H9 (cell line): ENCODE data around the gene RASA4B. TPM values are rescaled to one million over a fixed set of nuclear protein-coding genes. Genes with fewer than 3 reads are reported as not detected.

ENCODE experiments used
- DNase-seq: peaks from one replicate; pipeline ENCODE4 v3.0.0-alpha.2; 2017
- H2AFZ ChIP-seq: one replicate; pipeline ENCODE4 v1.6.1; 2013; ENCODE audit warnings: mild to moderate bottlenecking, low read length, control low read depth, moderate library complexity
- H2AK5ac ChIP-seq: 2 replicates; pipeline ENCODE4 v1.6.1; 2013; ENCODE audit warnings: low read length, control low read depth, mixed read lengths; ENCODE audit not compliant: insufficient read length
- H2BK120ac ChIP-seq: one replicate; pipeline ENCODE4 v1.6.1; 2013; ENCODE audit warnings: low read depth, mild to moderate bottlenecking, low read length, control low read depth, inconsistent platforms; ENCODE audit not compliant: poor library complexity, severe bottlenecking
- H2BK12ac ChIP-seq: 2 replicates; pipeline ENCODE4 v1.6.1; 2013; ENCODE audit warnings: low read length, control low read depth, mixed read lengths, low read depth; ENCODE audit not compliant: insufficient read length
- H2BK15ac ChIP-seq: 2 replicates; pipeline ENCODE4 v1.6.1; 2013; ENCODE audit warnings: low read depth, low read length, control low read depth
- H2BK20ac ChIP-seq: one replicate; pipeline ENCODE4 v1.6.1; 2013; ENCODE audit warnings: low read depth, mild to moderate bottlenecking, low read length, control low read depth, inconsistent platforms; ENCODE audit not compliant: poor library complexity, severe bottlenecking
- H2BK5ac ChIP-seq: 2 replicates; pipeline ENCODE4 v1.6.1; 2013; ENCODE audit warnings: low read length, control low read depth, mixed read lengths; ENCODE audit not compliant: insufficient read length
- H3K14ac ChIP-seq: 2 replicates; pipeline ENCODE4 v1.6.1; 2013; ENCODE audit warnings: low read length, control low read depth; ENCODE audit not compliant: insufficient read depth
- H3K18ac ChIP-seq: 2 replicates; pipeline ENCODE4 v1.6.1; 2013; ENCODE audit warnings: low read depth, mild to moderate bottlenecking, mixed read lengths, low read length, control low read depth; ENCODE audit not compliant: insufficient read length
- H3K23ac ChIP-seq: 2 replicates; pipeline ENCODE4 v1.6.1; 2013; ENCODE audit warnings: low read length, control low read depth, mixed read lengths, low read depth; ENCODE audit not compliant: insufficient read length
- H3K23me2 ChIP-seq: 2 replicates; pipeline ENCODE4 v1.6.1; 2013; ENCODE audit warnings: low read depth, mild to moderate bottlenecking, mixed read lengths, low read length, control low read depth; ENCODE audit not compliant: insufficient read length, poor library complexity, severe bottlenecking
- H3K27ac ChIP-seq: 2 replicates; pipeline ENCODE4 v1.5.1; 2013; ENCODE audit warnings: low read length, control low read depth, mixed read lengths, low read depth; ENCODE audit not compliant: insufficient read length
- H3K27me3 ChIP-seq: 2 replicates; pipeline ENCODE4 v1.6.1; 2013; ENCODE audit warnings: low read length, control low read depth, inconsistent platforms; ENCODE audit not compliant: insufficient read depth
- H3K4ac ChIP-seq: 2 replicates; pipeline ENCODE4 v1.6.1; 2013; ENCODE audit warnings: low read depth, mild to moderate bottlenecking, control low read depth, inconsistent platforms, low read length, moderate library complexity
- H3K4me1 ChIP-seq: 2 replicates; pipeline ENCODE4 v1.6.1; 2013; ENCODE audit warnings: low read length, control low read depth, inconsistent platforms; ENCODE audit not compliant: insufficient read depth
- H3K4me2 ChIP-seq: 2 replicates; pipeline ENCODE4 v1.6.1; 2013; ENCODE audit warnings: low read length, control low read depth, mixed read lengths; ENCODE audit not compliant: insufficient read length, insufficient read depth
- H3K56ac ChIP-seq: 2 replicates; pipeline ENCODE4 v1.6.1; 2013; ENCODE audit warnings: low read depth, mild to moderate bottlenecking, mixed read lengths, low read length, control low read depth; ENCODE audit not compliant: insufficient read length
- H3K79me1 ChIP-seq: 2 replicates; pipeline ENCODE4 v1.6.1; 2013; ENCODE audit warnings: low read depth, mild to moderate bottlenecking, moderate library complexity, low read length, control low read depth, inconsistent platforms; ENCODE audit not compliant: insufficient read depth, poor library complexity, severe bottlenecking
- H3K79me2 ChIP-seq: 2 replicates; pipeline ENCODE4 v1.6.1; 2013; ENCODE audit warnings: low read length, control low read depth, inconsistent platforms; ENCODE audit not compliant: insufficient read depth
- H3K9ac ChIP-seq: 2 replicates; pipeline ENCODE4 v1.6.1; 2013; ENCODE audit warnings: low read length, control low read depth, mixed read lengths; ENCODE audit not compliant: insufficient read length; ENCODE audit errors: extremely low read depth
- H3K9me3 ChIP-seq: one replicate; pipeline ENCODE4 v1.6.1; 2013; ENCODE audit warnings: low read depth, low read length, inconsistent platforms; ENCODE audit not compliant: control insufficient read depth
- H3T11ph ChIP-seq: one replicate; pipeline ENCODE4 v1.6.1; 2013; ENCODE audit warnings: mild to moderate bottlenecking, low read length, control low read depth, inconsistent platforms
- H4K20me1 ChIP-seq: one replicate; pipeline ENCODE4 v1.6.1; 2013; ENCODE audit not compliant: control insufficient read depth, insufficient read length, insufficient read depth
- H4K5ac ChIP-seq: 2 replicates; pipeline ENCODE4 v1.6.1; 2013; ENCODE audit warnings: low read depth, mild to moderate bottlenecking, mixed read lengths, low read length, control low read depth; ENCODE audit not compliant: insufficient read length
- H4K8ac ChIP-seq: replicated peaks from 2 replicates; pipeline ENCODE4 v1.6.1; 2013; ENCODE audit warnings: low read length, control low read depth, mixed read lengths, low read depth; ENCODE audit not compliant: insufficient read length
- H4K91ac ChIP-seq: 2 replicates; pipeline ENCODE4 v1.6.1; 2013; ENCODE audit warnings: low read depth, mild to moderate bottlenecking, moderate library complexity, mixed read lengths, low read length, control low read depth; ENCODE audit not compliant: insufficient read length
- H3K27ac Mint-ChIP-seq, 3 experiments: 2 replicates in 2 of 3; 3 replicates in 1 of 3; pipeline ENCODE4 v1.8.0; 2020 to 2021; ENCODE audit warnings: mixed read lengths in 3 of 3, mild to moderate bottlenecking in 1 of 3, moderate library complexity in 1 of 3
- H3K27me3 Mint-ChIP-seq: 2 replicates; pipeline ENCODE4 v1.8.0; 2021; ENCODE audit warnings: low read depth, mild to moderate bottlenecking, moderate library complexity, mixed read lengths
- H3K36me3 Mint-ChIP-seq, 3 experiments: 2 replicates in 2 of 3; 3 replicates in 1 of 3; pipeline ENCODE4 v1.8.0; 2020 to 2021; ENCODE audit warnings: low read depth in 3 of 3, mixed read lengths in 3 of 3; ENCODE audit not compliant: insufficient read depth in 1 of 3
- H3K4me1 Mint-ChIP-seq, 2 experiments: 2 replicates each; pipeline ENCODE4 v1.8.0; 2020; ENCODE audit warnings: mixed read lengths in 2 of 2
- H3K4me3 Mint-ChIP-seq, 2 experiments: 2 replicates in 1 of 2; 3 replicates in 1 of 2; pipeline ENCODE4 v1.8.0; 2020 to 2021; ENCODE audit warnings: mild to moderate bottlenecking in 2 of 2, mixed read lengths in 2 of 2, moderate library complexity in 1 of 2
- H3K9me3 Mint-ChIP-seq, 2 experiments: 2 replicates in 1 of 2; 3 replicates in 1 of 2; pipeline ENCODE4 v1.8.0; 2020; ENCODE audit warnings: mild to moderate bottlenecking in 2 of 2, mixed read lengths in 2 of 2, moderate library complexity in 1 of 2
- WGBS: extraction: QIAGEN DNeasy Blood & Tissue Kit; methylation state at CpG from one replicate; pipeline ENCODE4 v1.1.7; 2013; ENCODE audit warnings: missing lambda C conversion rate, low lambda C conversion rate, mixed read lengths; ENCODE audit not compliant: insufficient read length; ENCODE audit errors: extremely low coverage; 5-methylcytosine and 5-hydroxymethylcytosine counted together
- total RNA-seq: library from RNA; stranded (reverse); gene quantifications from 2 replicates; pipeline ENCODE4 v1.2.1, GENCODE V29; 2021
- TF ChIP-seq, protein P1 (sequence below): fragments of 200-600 bp; sonication (generic); conservative IDR thresholded peaks from 3 replicates; pipeline ENCODE4 v1.8.0; 2021; ENCODE audit warnings: antibody characterized with exemption, mild to moderate bottlenecking

The RASA4B gene
- total RNA-seq, 1 experiment from 2014 or later = 3.7 TPM

DNA sequence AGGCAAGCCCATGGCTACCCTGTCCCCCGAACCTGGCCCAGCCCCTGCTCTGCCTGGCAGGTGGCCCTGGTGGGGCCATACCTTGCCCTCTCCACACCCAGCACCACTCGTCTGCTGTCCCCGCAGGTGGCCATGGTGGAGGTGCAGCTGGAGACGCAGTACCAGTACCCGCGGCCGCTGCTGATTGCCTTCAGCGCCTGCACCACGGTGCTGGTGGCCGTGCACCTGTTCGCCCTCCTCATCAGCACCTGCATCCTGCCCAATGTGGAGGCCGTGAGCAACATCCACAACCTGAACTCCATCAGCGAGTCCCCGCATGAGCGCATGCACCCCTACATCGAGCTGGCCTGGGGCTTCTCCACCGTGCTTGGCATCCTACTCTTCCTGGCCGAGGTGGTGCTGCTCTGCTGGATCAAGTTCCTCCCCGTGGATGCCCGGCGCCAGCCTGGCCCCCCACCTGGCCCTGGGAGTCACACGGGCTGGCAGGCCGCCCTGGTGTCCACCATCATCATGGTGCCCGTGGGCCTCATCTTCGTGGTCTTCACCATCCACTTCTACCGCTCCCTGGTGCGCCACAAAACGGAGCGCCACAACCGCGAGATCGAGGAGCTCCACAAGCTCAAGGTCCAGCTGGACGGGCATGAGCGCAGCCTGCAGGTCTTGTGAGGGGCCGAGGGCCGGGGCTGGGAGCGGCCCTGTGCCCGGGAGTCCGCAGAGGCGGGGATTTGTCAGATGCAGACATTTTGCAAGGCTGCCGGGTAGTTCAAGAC is 71.0 kb downstream of the RASA4B start:
- H3K18ac ChIP-seq = no peak overlapping the region
- H2AK5ac ChIP-seq = no peak overlapping the region
- no peak overlapping the region for H2BK12ac ChIP-seq
- no peaks in the 10 kb centered on the region for H3K9me3 ChIP-seq
- H3K27ac ChIP-seq = no peak overlapping the region
- Mint-ChIP-seq H3K27ac (no peak overlapping the region), H3K36me3 (peaks cover 3 to 27% (median 6%) of the 10 kb centered on the region in 3 experiments; a peak in 6 of 7 replicates), H3K9me3 (no peaks in the 10 kb centered on the region), H3K4me1 (peaks cover 10 to 12% of the 10 kb centered on the region in 2 experiments), H3K27me3 (no peaks in the 10 kb centered on the region), H3K4me3 (no peak overlapping the region)
- no CpG with 5 or more reads among the region's 41 CpGs for WGBS
- no peaks in the 10 kb centered on the region for H3K23me2 ChIP-seq
- no peak for DNase-seq
- H3K79me2 ChIP-seq = no peaks in the 10 kb centered on the region
- TF ChIP-seq, protein P1, sequence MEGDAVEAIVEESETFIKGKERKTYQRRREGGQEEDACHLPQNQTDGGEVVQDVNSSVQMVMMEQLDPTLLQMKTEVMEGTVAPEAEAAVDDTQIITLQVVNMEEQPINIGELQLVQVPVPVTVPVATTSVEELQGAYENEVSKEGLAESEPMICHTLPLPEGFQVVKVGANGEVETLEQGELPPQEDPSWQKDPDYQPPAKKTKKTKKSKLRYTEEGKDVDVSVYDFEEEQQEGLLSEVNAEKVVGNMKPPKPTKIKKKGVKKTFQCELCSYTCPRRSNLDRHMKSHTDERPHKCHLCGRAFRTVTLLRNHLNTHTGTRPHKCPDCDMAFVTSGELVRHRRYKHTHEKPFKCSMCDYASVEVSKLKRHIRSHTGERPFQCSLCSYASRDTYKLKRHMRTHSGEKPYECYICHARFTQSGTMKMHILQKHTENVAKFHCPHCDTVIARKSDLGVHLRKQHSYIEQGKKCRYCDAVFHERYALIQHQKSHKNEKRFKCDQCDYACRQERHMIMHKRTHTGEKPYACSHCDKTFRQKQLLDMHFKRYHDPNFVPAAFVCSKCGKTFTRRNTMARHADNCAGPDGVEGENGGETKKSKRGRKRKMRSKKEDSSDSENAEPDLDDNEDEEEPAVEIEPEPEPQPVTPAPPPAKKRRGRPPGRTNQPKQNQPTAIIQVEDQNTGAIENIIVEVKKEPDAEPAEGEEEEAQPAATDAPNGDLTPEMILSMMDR = no peak
- H3K79me1 ChIP-seq = no peaks in the 10 kb centered on the region
- H3K27me3 ChIP-seq = no peaks in the 10 kb centered on the region
- no peaks in the 10 kb centered on the region for H4K20me1 ChIP-seq
- H3K4ac ChIP-seq = no peak overlapping the region
- H4K8ac ChIP-seq = no peak overlapping the region
- no peak overlapping the region for H3K9ac ChIP-seq
- H3K23ac ChIP-seq = no peak overlapping the region
- no peak overlapping the region for H2BK15ac ChIP-seq
- H3T11ph ChIP-seq = no peak overlapping the region
- H2AFZ ChIP-seq = no peak overlapping the region
- H3K4me2 ChIP-seq = no peak overlapping the region
- no peak overlapping the region for H2BK5ac ChIP-seq
- no peak overlapping the region for H4K5ac ChIP-seq
- no peaks in the 10 kb centered on the region; the same call in 1 of the 2 replicates for H3K4me1 ChIP-seq
- no peak overlapping the region for H2BK120ac ChIP-seq
- H3K14ac ChIP-seq = no peak overlapping the region
- no peak overlapping the region for H3K56ac ChIP-seq
- H2BK20ac ChIP-seq = no peak overlapping the region
- no peak overlapping the region for H4K91ac ChIP-seq
